Stimulated activated CD4-positive, alpha-beta T cell treated with anti-CD3 and anti-CD28 coated beads, Interleukin-2, amount 100 ng/mL, for 48 hours (primary cell): ENCODE measurements around the gene ADARB2.
A peak's percentile ranks its signal among the peaks of the same experiment; 100 is the strongest.

Experiments
- DNase-seq, 2 donors: peaks; one replicate each; pipeline ENCODE4 v3.0.0-alpha.2; 2020

ADARB2 gene

DNA sequence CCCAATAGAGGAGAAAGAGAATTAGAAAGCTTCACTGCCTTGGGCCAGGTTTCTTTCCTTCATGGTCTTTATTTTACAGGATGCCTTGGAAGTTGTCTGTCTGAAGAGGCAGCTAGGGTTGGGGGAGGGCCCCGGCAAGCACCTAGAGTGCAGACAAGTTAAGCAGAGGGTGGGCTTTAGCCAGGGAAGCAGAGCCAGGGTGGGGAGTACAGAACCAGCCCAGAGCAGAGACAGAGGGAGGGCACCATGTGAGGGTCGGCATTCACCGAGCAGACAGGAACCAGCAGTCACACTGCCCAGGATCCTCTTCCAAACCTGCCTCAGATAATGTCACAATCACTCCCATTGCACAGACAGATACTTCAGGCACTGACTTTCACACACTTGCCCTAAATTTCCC lies 75.9 kb downstream of the ADARB2 start:
- no peak for DNase-seq

DNA sequence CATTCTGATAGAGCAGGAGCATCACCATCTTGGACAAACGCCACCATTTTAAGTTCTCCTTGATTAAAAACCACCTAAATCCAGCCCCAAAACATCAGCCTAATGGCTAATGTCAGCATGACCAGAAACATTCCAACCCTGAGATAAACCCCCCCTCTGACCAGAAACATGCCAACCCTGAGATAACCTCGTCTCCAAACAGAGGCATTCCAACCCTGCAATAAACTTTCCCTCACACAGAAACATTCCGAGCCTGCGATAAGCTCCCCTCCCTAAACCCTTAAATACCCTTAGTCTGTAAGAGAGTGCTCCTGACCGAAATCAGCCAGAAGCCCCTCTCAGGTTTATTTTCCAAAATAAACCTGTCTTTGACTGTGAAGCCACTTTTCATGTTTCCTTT lies 76.5 kb downstream of the ADARB2 start:
- no peak for DNase-seq

DNA sequence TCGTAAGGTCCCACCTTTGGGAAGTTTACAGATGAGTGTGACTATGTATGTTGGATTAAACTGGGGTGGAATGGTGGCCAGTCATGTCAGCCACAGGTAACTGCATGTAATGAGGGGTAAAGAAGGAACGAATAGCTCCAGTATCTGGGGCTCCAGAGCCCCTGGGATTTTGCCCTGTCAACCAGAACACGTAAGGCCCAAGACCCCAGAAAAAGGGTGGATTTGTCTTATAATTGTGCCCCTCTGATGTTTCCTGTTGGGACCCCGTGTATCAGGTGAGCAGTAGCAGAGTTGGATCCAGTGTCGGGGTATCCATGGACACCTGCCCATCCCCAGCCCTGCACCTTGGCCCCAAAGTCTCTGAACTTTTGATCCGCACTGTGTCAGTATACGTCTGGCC lies 76.9 kb downstream of the ADARB2 start:
- DNase-seq = no peak

DNA sequence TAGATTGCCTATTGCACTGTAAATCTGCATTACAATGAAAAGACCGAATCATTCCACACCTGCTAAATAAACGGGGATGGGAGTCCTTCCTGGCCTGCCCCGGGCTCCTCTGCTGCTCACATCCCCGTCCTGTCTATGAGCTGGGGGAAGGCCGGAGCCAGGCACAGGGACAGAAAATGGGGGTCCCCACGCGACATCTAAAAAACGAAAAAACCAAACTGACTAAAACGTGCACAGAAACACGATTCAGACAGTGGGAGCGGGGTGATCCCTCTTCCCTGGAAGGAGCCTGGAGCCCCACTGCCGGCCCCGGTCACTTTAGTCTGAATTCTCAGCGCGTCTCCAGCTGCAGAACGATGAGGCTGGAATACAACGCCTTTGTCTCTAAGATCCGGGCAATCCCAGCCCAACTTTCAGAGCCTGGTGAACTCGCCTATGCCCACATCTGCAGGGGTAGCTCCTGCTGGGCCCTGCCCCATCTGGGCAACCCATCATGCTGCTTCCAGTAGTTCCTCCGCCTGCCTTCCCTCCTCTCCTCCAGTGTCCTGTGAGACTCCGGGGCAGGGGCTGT lies 78.0 kb downstream of the ADARB2 start:
- no peak for DNase-seq

DNA sequence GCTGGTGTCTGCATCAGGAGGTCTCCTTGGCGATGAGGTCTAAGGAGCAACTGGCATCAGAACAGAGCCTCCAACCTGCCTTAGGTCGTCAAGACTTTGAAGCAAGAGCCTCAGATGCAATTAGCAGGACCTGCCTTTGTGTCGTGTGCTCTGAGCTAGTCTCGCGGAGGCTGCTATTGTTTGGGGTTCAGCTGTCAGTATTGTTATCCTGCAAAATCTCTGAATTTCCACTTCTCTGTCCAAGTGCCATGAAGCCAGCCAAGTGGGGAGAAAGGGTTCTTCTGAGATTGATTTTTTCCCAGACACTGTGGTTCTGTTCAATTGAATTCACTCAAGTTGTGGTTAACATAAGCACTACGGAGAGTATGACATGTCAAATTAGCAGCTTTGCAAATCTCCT lies 78.7 kb downstream of the ADARB2 start:
- no peak for DNase-seq

DNA sequence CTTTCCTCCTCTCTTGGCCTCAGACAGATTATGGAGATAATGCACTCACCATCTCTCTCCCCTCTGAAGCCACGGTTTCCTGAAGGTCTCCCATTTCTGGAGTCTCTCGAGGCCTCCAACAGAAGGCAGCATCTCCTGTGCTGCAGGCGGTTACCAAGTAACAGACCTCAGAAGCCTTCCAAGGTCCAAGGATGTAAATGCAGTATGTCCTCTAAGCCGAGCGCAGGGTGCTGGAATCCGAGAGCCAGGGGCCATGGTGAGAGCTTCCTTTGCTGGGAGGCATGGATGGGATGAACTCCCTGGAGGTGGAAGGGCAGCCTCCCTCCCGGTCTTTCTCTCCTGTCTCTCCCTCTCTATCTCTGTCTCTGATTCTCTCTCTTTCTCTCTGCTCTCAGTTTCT lies 79.8 kb downstream of the ADARB2 start:
- no peak for DNase-seq

DNA sequence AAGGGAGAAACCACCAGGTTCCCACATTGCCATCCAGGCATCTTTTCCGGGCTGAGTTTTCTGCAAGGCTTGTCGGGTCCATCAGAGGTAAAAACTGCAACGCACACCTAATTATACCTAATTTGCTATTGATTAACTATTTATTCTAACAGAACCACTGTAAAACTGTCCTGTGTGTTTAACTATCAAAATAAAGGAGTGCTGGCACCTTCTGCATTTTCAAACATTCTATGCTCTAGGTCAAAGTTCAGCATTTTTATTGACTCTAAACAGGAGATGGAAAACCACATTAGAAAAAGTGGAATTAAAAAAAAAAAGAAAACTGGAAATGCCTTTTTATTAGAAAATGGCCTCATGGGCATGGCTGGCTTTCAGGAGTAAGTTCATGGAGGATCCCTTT lies 82.0 kb downstream of the ADARB2 start:
- no peak for DNase-seq

DNA sequence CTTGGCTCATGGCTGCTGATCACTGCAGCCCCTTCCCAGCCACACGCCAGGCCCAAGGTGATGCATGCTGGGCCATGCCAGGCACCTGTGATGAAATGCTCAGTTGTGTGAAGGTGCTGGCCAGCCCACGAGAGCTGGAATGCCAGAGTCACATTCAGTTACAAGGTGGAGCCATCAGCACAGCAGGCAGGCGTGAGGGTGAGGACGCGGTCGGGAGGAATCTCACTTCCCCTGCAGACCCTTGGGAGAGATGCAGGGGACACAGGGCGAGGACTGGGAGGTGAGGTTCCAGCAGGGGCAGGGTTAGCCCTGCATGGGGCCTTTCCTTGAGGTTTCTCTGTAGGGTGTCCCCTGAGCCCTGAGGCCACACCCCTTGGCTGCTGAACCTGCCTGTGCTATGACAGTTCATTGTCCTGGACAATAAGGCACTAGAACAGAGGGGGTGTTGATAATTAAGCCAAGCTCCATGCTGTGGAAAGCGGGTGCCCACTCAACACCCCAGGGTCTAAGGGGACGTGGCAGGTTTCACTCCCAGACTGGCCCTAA lies 82.4 kb downstream of the ADARB2 start:
- DNase-seq = no peak

DNA sequence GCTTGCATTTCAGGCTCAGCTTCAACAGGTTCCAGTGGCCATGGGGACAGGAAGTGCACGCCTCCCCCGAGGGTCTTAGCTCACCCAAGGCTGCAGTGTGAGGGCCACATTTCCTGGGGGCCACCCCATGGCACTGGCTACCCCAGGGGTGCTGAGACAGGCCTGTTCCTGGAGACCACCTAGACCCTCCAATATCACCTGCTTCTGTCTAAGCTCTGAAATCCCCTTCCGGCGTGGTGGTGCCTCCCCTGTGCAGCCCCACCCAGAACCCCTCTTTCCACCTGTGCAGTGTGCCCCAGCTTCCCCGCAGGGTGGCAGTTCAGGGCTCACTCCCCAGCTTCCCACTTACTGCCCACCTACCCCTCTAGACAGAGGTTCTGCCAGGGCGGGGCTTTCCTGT lies 83.1 kb downstream of the ADARB2 start:
- no peak for DNase-seq

DNA sequence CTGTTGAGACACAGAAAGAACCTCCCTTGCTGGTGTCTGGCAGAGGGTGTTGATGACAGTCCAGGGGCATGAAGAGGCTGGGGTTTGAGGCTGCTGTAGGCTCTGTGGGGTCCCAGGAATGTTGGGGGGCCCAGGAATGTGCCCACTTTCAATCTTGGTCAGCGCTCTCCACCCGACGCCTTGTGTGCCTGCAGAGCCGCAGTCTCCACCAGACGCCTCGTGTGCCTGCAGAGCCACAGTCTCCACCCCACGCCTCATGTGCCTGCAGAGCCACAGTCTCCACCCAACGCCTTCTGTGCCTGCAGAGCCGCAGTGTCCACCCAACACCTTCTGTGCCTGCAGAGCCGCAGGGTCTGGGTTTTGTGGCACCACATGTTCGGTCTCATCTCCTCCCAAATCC lies 84.0 kb downstream of the ADARB2 start:
- no peak for DNase-seq

DNA sequence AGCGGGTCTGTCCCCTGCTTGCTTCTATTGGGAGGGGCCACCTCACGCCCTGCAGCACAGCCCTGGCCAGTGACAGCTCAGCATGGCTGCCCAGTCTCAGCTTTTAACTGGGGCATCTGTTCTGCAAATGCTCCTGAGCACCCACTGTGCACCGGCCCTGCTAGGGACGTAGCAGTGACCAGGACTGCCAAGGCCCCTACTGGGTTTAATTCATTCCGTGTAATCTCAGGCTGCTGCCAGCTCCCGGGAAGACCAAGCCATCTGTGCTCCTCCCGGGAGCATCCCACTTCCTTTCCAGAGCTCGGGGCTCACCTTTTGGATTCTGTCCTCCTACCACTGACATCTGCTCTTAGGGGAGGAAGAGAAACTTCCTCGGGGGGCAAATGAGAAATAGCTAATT lies 85.2 kb downstream of the ADARB2 start:
- DNase-seq = no peak

DNA sequence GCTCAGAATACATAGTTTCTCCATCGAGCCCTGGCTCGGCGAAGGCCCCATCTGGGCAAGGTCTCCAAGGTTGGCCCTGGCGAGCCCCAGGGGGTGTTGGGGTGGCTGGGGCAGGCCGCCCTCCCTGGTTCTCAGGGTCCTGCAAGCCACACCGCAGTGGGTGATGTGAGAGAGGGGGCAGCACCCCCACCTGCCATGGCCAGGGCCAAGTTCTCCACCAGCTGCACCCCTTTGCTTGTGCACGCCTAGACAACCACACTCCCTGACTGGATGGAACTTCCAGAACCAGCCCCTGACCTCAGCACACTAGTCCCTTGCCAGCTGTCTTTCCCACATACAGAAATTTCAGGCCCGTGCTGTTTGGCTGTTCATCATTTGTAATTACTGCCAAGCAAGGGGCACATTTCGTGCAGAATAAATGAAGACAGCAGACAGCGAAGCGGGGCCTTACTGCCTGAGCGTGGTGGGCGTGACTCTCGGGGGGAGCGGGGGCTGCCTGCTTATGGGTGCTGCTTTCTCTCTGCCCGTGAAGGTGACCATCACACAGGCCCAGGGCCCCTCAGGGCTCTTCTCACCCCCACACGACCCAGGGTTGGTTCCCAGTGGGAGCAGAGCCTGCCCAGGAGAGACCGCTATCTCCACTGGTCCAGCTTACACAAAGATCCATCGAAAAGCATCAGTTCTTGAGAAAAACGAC lies 85.9 kb downstream of the ADARB2 start:
- no peak for DNase-seq

DNA sequence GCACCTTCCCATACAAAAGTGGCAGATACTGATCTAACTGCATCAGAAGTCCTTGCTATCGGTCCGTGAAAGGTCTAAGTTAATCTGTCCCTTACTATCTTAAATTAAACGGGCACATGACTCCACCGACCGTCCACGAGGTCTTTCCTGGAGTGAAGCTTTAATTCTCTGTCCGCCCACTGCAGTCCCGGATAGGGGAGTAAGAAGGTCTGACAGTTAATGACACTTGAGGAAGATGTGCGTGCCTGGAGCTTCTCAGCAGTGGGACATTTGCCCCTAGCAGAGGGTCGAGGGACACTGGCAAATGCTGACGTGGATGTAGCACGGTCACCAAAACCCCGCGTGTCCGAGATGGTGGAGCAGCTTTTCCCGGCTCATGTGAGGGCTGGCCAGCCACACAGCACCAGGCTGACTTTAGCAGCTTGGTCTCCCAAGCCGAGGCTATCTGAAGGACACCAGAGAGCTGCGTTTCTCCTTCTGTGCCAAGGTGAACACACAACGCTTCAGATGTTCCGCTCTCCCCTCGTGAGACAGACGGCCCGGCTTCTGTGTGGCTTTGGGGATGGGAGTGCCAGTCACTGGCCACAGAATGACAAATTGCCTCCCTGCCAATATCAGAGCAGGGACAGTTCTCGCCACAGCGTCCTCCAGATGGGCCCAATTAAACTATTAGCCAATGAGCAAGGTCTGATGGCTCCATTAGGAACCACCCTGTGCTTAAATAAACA lies 86.6 kb downstream of the ADARB2 start:
- no peak for DNase-seq

DNA sequence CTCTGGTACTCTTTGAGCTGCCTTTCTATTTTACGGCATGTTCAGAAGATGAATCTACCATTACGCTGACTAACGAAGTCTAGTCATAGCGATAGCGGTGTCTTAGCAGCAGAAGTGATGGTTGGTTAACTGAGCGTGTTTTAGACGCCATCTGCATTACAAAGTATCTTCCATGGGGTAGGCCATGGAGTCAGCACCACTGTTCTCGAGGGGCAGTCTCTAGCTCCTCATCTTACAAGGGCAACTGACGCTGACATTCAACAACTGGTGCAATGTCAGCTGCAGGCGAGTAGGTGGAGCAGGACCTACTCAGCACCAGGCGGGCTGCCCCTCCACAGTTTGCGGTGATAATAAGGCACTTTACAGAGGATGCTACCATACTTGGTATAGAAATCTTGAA lies 88.7 kb downstream of the ADARB2 start:
- no peak for DNase-seq

DNA sequence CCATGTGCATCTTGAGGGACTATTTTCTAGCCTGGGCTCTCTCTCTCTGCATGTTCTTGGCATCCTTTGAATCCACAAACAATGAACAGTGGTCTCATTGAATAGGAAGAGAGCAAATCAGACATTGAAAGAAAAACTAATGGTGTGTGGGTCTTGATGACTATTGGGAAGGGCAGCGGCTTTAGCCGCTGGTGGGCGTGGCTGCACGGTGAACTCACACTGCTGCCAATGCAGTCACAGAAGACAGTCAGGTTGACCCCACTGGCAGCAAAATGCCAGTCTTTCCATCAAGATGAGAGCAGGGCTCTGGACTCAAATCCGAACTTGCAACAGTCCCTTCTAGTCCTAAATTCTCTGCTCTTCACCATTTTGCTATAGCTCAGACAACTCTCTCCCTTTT lies 91.0 kb downstream of the ADARB2 start:
- no peak for DNase-seq

DNA sequence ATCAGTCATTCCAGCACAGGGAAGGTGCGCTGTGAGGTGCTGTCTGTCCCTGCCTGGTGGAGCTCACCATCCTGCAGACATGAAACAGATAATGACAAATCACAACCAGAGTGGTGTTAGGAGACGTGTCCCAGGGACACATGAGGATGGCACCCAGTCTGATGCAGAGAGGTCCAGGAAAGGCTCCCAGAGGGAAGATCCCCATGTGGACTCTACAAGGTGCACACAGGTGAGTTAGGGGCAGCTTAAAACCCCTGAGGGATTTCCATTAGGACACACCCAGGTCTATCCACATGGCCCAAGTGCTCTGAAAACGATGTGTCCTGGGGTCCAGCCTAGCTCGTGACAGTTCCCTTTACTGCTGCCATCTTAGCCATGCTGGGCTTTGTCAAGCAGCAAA lies 91.4 kb downstream of the ADARB2 start:
- DNase-seq = no peak

DNA sequence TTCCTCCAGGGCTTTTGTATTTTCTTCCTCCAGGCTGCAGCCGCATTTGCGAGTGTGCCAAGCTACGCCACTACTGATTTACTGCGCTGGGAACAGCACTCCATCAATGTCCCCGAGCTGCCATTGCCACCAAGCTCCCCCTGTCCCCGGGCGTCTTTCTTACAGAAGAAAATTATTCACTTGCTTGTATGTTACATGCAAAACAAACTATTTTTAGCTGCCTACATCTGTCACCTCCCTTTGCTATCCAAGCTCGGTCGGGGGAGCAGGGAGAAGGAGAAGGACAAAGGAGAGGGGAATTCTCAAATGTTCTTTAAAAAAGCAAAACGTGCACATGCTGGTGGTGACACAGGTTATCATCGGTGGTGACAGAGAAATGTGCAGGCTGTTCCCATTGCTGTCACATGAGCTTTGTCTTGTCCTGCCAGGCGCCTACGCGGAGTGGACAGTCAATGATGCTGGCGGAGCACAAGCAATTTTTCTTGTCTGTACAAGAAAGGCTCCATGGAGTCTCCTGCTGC lies 93.1 kb downstream of the ADARB2 start:
- no peak for DNase-seq

DNA sequence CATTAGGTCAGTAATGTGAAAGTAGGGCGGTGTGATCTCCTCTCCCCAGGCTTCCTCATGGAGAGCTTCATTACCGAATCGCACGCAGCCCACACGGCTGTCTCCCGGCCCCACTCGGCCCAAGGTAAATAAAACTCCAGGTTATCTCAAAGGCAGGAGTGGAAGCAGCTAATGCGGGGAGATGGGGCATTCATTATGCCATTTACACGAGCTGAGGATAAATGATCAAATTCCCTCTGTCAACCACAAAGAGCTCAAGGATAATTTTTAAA lies 93.5 kb downstream of the ADARB2 start:
- no peak for DNase-seq

DNA sequence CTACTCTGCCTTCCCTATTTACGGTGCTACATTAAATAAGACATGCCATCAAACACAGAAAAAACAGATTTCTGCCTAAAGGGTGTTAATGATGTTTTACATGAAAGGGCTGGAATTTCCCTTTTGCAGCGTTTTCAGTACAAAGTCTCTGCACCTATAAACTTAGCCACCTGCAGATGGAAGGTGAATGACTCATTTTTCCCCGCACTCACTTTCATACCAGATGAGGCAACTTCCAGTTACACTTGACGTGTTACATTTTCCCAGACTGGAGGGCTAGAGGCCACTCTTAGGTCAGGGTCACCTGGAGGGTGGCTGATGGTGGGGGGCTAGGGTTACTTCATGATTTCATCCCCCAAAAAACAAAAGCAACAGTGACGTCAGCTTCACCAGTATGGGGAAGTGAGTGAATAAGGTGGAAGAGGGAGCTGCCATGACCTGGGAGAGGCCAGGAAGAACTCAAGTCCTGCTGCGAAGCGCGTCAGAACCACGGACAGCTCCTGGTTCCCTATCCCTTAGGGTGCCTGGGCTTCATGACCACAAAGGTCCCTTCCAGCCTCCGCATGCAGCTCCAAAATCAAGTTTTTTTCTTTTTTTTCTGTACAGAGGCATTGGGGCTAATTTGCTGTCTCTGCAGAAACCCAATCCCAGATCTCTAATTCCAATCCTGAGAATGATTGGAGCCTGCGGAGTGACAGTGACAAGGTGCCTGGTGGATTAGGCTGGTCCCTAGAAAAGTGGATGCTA lies 94.0 kb downstream of the ADARB2 start:
- peak; percentile 17 to 20 for DNase-seq

DNA sequence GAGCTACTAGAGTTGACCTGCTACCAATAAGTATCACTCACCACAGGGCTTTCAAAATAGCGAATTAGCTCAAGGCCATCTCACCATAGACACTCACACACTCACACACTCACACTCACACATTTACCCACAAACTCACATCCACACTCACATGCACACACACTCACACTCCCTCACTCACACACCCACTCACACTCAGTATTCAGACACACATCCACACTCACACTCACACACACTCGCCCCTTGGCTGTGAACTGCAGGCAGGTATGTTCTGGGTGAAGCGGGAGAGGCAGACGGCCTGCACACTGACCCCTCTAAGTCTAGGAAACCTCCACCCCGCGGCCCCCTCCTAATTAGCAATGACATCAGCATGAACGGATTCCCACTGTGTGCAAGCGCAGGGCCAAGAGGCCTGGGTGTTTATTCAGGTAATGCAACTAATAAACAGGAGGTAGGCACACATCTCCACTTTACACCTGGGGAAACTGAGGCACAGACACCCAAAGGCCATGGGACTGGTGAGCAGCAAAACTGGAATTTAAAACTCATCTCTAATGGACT lies 94.6 kb downstream of the ADARB2 start:
- DNase-seq = no peak

DNA sequence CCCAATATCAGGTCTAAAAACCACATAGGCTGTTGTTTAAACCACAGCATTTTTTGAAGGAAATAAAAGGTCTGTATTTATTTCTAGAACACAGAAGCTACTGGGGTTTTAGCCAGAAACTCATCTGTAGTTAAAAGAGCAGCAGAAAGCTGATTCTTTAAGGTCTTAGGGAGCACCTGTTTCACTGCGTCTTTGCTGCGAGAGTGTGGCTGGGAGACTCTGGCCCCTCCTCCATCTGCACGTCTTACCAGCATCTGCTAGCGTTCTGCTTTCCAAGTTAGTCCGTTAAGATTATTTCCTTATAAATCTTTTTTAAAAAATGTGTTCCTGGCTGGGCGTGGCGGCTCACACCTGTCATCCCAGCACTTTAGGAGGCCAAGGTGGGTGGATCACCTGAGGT lies 95.9 kb downstream of the ADARB2 start:
- no peak for DNase-seq

DNA sequence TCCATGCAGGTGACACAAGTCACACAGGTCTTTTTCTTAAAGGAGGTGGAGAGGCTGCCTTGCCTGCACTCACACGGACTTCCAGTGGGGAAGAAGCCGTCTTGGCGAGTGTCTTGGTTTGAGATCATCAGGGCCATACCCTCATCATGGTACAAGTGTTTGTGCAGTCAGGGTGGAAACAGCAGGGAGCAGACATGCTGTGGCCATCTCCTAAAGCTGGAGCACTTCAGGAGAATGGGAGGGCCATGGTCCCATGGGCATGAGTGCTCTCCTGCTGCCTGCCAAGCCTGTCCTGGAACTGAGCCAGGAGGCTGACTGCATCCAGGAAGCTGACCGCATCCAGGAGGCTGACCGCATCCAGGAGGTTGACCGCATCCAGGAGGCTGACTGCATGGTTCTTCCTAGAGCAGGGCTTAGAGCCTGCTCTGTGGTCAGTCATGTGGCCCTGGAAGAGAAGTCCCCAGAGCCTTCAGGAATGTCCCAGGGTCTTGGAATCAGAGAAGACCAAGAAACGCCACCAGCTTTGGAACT lies 98.4 kb downstream of the ADARB2 start:
- DNase-seq = no peak

DNA sequence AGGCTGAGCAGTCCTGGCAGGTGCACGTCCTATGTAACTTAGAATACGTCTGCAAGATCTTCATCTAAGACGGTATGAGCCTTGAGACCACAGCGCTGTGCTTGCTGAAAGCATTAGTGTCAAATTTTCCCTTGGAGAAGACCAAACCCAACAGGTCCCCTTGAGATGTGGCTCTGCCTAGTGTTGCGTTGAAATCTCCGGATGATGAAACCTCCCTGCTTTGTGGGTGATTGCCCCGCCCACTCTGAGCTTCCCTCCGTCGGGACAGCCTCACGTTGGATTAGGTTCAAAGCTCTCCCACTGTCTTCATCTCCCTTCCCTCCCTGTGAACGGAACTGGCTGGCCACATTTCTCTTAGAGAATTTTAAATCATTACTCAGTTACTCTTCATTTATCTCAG lies 102.0 kb downstream of the ADARB2 start:
- no peak for DNase-seq
